Spleen (tissue), 7 donors: ENCODE results near the gene CKMT1B.

Experiments used
- CTCF ChIP-seq, 11 experiments: fragments of 200-600 bp in 7 of 11; fragments of 450-650 bp in 4 of 11; sonication (generic) in 4 of 11; IDR thresholded peaks in 8 of 11; conservative IDR thresholded peaks in 3 of 11; 1 replicate in 7 of 11; 2 replicates in 4 of 11; pipeline versions ENCODE4 v1.4.0 to v1.8.0; 2016 to 2021; ENCODE audit warnings: antibody characterized with exemption in 11 of 11, inconsistent platforms in 4 of 11, mild to moderate bottlenecking in 1 of 11
- POLR2AphosphoS5 ChIP-seq, 3 donors: sonication (generic); formaldehyde crosslinking; IDR thresholded peaks; one replicate each; pipeline ENCODE4 v1.5.1; 2017; ENCODE audit warnings: antibody characterized with exemption in 3 of 3
- donor health status: DM: no; HTN: no; CAD: no; lungs with moderate emphysema.
- donor health status: DM: no; HTN: no; CAD: no.
- donor health status: DM: no; HTN: no; CAD: no.

GRCh38 chr15:43545426-43545825 lies 48.4 kb upstream of the CKMT1B start:
- TF ChIP-seq CTCF (IDR thresholded peaks at IDR 0.05 in 8 of 11, conservative IDR thresholded peaks at IDR 0.05 in 3 of 11) (no peak), POLR2AphosphoS5 (IDR thresholded peaks at IDR 0.05) (no peak)
